ENCODE data around the gene SLC13A3.

The SLC13A3 gene

GRCh38 chr20:46642969-46643343 lies 8.3 kb downstream of the SLC13A3 start:
- in situ Hi-C loops (cut with HindIII; ENCODE audit: low pct_unique_long_range_greater_than_20kb, low sequenced_read_pairs), result no loop called here
- TF ChIP-seq JUND (IDR thresholded peaks at IDR 0.05; ENCODE audit: low read depth), result no peak
- no peak for DNase-seq (ENCODE audit: low read depth in 1 of 2, low spot score in 1 of 2)

DNA sequence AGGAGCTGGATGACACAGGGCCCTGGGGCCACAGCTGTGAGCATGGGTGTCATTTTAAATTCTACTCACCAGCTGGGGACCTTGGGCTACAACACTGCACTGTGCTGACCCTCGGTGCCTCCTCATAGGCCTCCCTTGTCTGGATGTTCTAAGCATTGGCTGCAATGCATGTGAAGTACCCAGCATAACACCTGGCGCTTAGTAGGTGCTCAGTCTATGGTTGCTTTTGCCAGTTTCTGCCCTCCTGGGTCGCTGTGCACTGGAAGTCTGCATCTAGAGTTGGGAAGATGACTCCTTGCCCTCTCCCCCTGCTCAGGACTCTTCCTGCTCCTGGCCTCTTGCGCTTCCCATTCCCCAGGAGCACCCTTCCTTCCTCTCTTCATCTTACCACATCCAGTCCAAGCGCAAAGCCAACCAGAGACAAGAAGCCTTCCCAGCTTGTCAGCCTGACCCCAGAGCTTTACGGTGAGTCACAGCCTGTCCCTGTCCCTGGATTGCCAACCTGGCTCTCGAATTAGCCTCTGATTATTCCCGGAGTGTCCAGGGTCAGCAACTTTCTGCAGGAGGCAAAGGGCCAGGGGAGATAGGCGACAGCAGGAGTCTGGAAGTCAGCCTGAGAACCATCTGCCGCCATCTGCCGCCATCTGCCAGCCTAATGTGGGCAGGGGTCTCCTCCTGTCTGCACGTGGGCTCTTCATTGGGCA lies 8.8 kb downstream of the SLC13A3 start:
- no peak for TF ChIP-seq JUND (IDR thresholded peaks at IDR 0.05; ENCODE audit: low read depth)
- DNase-seq (ENCODE audit: low read depth in 1 of 2, low spot score in 1 of 2), result no peak
- in situ Hi-C loops (cut with HindIII; ENCODE audit: low pct_unique_long_range_greater_than_20kb, low sequenced_read_pairs), result no loop called here

DNA sequence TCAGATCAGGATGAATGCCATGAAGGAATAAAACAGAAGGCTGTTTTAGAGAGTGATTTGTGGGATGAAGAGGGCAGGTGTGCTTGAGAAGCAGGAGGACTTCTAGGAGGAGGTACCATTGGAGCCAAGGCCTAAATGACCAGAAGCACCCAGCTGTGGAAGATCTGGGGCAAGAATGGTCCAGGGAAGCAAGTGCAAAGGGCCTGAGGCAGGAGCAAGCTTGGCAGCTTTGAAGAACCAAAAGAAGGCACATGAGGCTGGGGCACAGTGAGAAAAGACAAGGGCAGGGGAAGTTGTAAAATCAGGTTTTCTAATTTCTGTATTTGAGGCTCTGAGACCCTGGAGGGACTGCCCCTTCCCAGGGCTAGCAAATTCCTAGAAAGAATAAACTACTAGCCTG lies 9.8 kb downstream of the SLC13A3 start:
- no peak for DNase-seq (ENCODE audit: low read depth in 1 of 2, low spot score in 1 of 2)
- no peak for TF ChIP-seq JUND (IDR thresholded peaks at IDR 0.05; ENCODE audit: low read depth)
- in situ Hi-C loops (cut with HindIII; ENCODE audit: low pct_unique_long_range_greater_than_20kb, low sequenced_read_pairs), result no loop called here

- TF ChIP-seq JUND (IDR thresholded peaks at IDR 0.05; ENCODE audit: low read depth), result no peak
- no peak for DNase-seq (ENCODE audit: low read depth in 1 of 2, low spot score in 1 of 2)
- in situ Hi-C loops (cut with HindIII; ENCODE audit: low pct_unique_long_range_greater_than_20kb, low sequenced_read_pairs), result no loop called here
These were observed 10.5 kb downstream of the SLC13A3 start for GRCh38 chr20:46640536-46641311.

DNA sequence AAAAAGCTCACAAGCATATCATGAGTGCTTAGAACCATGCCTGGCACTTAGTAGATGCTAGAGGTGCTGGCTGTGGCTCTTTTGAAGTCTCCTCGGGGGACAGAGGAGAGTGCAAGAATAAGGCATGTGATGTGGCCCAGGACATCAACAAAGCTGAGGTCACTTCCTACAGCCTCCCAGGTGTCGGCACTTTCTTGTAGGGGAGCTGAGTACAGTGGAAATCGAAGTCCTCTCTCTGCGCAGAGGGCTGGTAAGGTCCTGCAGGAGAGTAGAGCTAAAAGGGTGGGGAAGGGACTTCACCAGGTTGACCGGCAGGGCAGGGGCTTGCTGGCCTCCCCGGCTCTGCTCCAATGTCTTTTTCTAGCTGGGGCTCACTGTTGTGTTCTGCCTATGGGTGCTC lies 11.2 kb downstream of the SLC13A3 start:
- in situ Hi-C loops (cut with HindIII; ENCODE audit: low pct_unique_long_range_greater_than_20kb, low sequenced_read_pairs), result no loop called here
- DNase-seq (ENCODE audit: low read depth in 1 of 2, low spot score in 1 of 2), result no peak
- no peak for TF ChIP-seq JUND (IDR thresholded peaks at IDR 0.05; ENCODE audit: low read depth)

- TF ChIP-seq JUND (IDR thresholded peaks at IDR 0.05; ENCODE audit: low read depth), result no peak
- no peak for DNase-seq (ENCODE audit: low read depth in 1 of 2, low spot score in 1 of 2)
- in situ Hi-C loops (cut with HindIII; ENCODE audit: low pct_unique_long_range_greater_than_20kb, low sequenced_read_pairs), result no loop called here
These were observed 11.7 kb downstream of the SLC13A3 start for GRCh38 chr20:46639587-46639986.

- TF ChIP-seq JUND (IDR thresholded peaks at IDR 0.05; ENCODE audit: low read depth), result no peak
- in situ Hi-C loops (cut with HindIII; ENCODE audit: low pct_unique_long_range_greater_than_20kb, low sequenced_read_pairs), result no loop called here
- no peak for DNase-seq (ENCODE audit: low read depth in 1 of 2, low spot score in 1 of 2)
These were observed 12.4 kb downstream of the SLC13A3 start for GRCh38 chr20:46638898-46639274.

GRCh38 chr20:46638134-46638897 lies 12.9 kb downstream of the SLC13A3 start:
- TF ChIP-seq JUND (IDR thresholded peaks at IDR 0.05; ENCODE audit: low read depth), result no peak
- in situ Hi-C loops (cut with HindIII; ENCODE audit: low pct_unique_long_range_greater_than_20kb, low sequenced_read_pairs), result no loop called here
- peak in 1 of 2 experiments; percentile 30 for DNase-seq (ENCODE audit: low read depth in 1 of 2, low spot score in 1 of 2)

- DNase-seq (ENCODE audit: low read depth in 1 of 2, low spot score in 1 of 2), result no peak
- no peak for TF ChIP-seq JUND (IDR thresholded peaks at IDR 0.05; ENCODE audit: low read depth)
- in situ Hi-C loops (cut with HindIII; ENCODE audit: low pct_unique_long_range_greater_than_20kb, low sequenced_read_pairs), result no loop called here
These were observed 13.7 kb downstream of the SLC13A3 start for GRCh38 chr20:46637427-46638133.

DNA sequence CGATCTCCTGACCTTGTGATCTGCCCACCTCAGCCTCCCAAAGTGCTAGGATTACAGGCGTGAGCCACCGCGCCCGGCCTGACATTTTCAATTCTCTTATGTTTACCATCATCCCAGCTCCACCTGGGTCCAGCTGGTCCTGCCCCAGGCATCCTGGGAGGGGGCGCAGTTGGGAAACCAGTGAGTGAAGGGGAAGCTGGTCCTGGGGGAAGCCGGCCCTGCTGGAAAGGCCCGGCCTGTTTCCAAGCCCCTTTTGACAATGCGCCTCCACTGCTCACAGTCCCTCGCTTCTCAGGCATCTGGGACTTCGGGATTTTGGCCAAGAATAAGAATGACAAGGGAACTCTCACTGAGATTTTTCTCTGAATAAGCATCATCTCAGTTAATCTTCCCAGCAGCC lies 14.2 kb downstream of the SLC13A3 start:
- in situ Hi-C loops (cut with HindIII; ENCODE audit: low pct_unique_long_range_greater_than_20kb, low sequenced_read_pairs), result no loop called here
- no peak for DNase-seq (ENCODE audit: low read depth in 1 of 2, low spot score in 1 of 2)

GRCh38 chr20:46636514-46636913 lies 14.7 kb downstream of the SLC13A3 start:
- in situ Hi-C loops (cut with HindIII; ENCODE audit: low pct_unique_long_range_greater_than_20kb, low sequenced_read_pairs), result no loop called here
- DNase-seq (ENCODE audit: low read depth in 1 of 2, low spot score in 1 of 2), result no peak
- TF ChIP-seq JUND (IDR thresholded peaks at IDR 0.05; ENCODE audit: low read depth), result no peak

More for the DNA sequence above, 14.2 kb downstream of the SLC13A3 start:
- TF ChIP-seq JUND (IDR thresholded peaks at IDR 0.05; ENCODE audit: low read depth), result no peak

GRCh38 chr20:46635514-46636136 lies 15.6 kb downstream of the SLC13A3 start:
- TF ChIP-seq JUND (IDR thresholded peaks at IDR 0.05; ENCODE audit: low read depth), result no peak
- in situ Hi-C loops (cut with HindIII; ENCODE audit: low pct_unique_long_range_greater_than_20kb, low sequenced_read_pairs), result no loop called here
- DNase-seq (ENCODE audit: low read depth in 1 of 2, low spot score in 1 of 2), result no peak
